IPS DF 6.9 (cell line): ENCODE results near the gene FGF11.

Experiments used
- DNase-seq: peaks from one replicate; pipeline ENCODE4 v3.0.0-alpha.2; 2013; ENCODE audit warnings: low read depth, low spot score
- H3K27ac ChIP-seq: one replicate; pipeline ENCODE4 v1.5.1; 2013; ENCODE audit warnings: low read length, control low read depth
- H3K27me3 ChIP-seq: 2 replicates; pipeline ENCODE4 v1.6.1; 2013; ENCODE audit warnings: mild to moderate bottlenecking, low read length; ENCODE audit not compliant: control insufficient read depth, insufficient read depth
- H3K36me3 ChIP-seq: 2 replicates; pipeline ENCODE4 v1.6.1; 2013; ENCODE audit warnings: low read length; ENCODE audit not compliant: control insufficient read depth, insufficient read depth
- H3K4me1 ChIP-seq: 2 replicates; pipeline ENCODE4 v1.6.1; 2013; ENCODE audit warnings: low read length; ENCODE audit not compliant: control insufficient read depth, insufficient read depth
- H3K4me3 ChIP-seq: 2 replicates; pipeline ENCODE4 v1.5.1; 2013; ENCODE audit warnings: mild to moderate bottlenecking, low read length
- H3K9me3 ChIP-seq: 2 replicates; pipeline ENCODE4 v1.6.1; 2013; ENCODE audit warnings: low read length, inconsistent platforms; ENCODE audit not compliant: control insufficient read depth, insufficient read depth
- whole genome bisulfite sequencing: extraction: QIAGEN DNeasy Blood & Tissue Kit; methylation state at CpG from one replicate; pipeline ENCODE4 v1.1.7; 2013; ENCODE audit warnings: mixed read lengths, missing lambda C conversion rate; ENCODE audit not compliant: insufficient read length, insufficient coverage; 5-methylcytosine and 5-hydroxymethylcytosine counted together

Gene FGF11

DNA sequence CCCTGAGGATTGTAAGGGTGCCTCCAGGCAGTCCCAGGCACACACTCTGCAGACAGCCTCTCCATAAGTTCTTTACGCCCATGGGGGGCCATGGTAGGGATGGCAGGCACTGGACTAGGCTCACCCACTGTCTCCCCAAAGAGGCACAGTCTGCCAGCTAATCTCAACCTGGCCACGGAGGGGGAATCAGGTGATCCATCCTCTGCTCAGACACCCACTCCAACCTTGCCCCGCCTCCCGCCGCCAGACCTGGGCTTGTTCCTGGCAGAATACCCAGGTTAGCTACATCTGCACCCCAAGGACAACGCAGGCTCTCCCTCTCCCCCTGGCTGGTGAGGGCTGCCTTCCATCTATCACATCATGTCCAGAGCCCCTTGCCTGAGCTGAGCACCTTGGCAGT, 30.4 kb upstream of the FGF11 start:
- Histone ChIP-seq H3K27ac (no peak overlapping the region), H3K27me3 (no peaks in the 10 kb centered on the region)

DNA sequence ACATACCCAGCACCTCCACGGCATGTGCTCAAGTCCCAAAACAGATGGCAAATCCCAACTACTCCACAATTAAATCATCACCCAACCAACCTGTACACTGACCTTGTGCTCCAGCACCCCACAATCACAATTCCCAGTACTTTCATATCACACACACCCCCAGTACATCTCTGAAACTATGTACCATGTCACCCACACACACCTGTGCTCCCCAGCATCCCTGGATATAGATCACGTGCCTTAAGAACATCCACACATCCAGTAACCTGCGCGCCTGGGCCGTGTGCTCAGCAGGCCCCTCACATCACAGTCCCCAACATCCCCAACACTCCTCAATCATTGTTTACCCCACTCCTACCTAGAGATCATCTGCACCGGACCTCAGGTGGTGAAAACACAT, 29.6 kb upstream of the FGF11 start:
- WGBS: no CpG with 5 or more reads among the region's 6 CpGs
- H3K9me3 ChIP-seq: no peaks in the 10 kb centered on the region
- no peak overlapping the region for H3K27ac ChIP-seq
- peaks cover 2% of the 10 kb centered on the region for H3K4me1 ChIP-seq
- DNase-seq: no peak
- H3K4me3 ChIP-seq: no peak overlapping the region
- H3K36me3 ChIP-seq: peaks cover 21% of the 10 kb centered on the region
- no peaks in the 10 kb centered on the region for H3K27me3 ChIP-seq

More for the DNA sequence above, 30.4 kb upstream of the FGF11 start:
- Histone ChIP-seq H3K36me3 (peaks cover 20% of the 10 kb centered on the region), H3K4me1 (peaks cover 2% of the 10 kb centered on the region), H3K4me3 (no peak overlapping the region), H3K9me3 (no peaks in the 10 kb centered on the region)
- DNase-seq: no peak
- no CpG with 5 or more reads among the region's 6 CpGs for WGBS

DNA sequence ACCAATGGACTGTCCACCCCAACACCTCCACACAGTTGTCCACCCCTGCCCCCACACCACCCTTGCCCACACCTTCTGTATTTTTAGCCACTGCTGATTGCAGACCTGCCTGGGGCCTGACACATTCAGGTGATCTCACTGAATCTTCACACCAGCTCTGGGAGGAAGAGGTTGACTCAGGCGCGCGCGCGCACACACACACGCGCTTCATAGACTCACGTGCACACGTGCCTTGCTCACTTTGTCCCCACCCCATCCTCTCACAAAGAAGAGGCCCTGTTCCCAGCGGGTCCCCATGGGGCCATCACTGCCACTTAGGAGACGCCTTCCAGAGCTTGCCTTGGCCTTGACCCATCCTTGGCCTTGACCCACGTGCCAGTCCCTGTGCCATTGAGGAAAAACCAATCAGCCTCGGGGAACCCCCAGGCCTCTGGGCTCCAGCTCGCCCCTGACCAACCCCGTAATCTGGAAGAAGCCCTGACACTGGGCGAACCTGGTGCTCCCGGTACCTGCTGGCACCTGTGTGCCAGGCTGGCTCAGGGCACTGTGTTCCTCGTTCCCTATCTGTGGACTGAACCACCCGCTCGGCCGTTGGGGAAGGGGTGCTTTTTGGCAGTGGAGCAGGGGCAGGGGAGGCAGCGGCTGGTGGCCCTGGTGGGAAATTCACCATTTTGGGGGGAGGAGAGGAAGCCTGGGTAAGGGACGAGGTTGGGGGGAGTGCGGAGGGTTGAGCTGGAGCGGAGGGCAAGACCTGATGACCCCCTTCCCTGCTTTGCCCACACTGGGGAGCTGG, 28.5 kb upstream of the FGF11 start:
- DNase-seq: no peak
- Histone ChIP-seq H3K27ac (no peak overlapping the region), H3K36me3 (peaks cover 30% of the 10 kb centered on the region), H3K4me1 (peaks cover 2% of the 10 kb centered on the region), H3K27me3 (no peaks in the 10 kb centered on the region), H3K4me3 (no peak overlapping the region), H3K9me3 (no peaks in the 10 kb centered on the region)
- no CpG with 5 or more reads among the region's 25 CpGs for WGBS

DNA sequence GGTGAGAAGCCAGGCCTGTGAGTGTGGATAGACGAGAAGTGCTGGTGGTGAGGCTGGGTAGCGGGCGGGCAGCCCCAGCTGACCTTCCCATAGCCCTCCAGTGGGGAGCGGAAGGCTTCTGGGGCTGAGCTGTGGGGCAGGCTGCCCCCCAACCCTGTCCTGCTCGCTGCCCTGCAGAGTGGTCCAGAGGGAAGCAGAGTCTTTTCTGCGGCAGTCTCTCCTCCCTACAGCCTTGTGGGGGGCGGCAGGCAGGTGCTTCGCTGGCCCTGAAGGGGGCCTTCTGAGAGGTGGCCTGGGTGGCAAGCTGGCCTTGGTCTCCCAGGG, 27.9 kb upstream of the FGF11 start:
- no CpG with 5 or more reads among the region's 8 CpGs for WGBS
- Histone ChIP-seq H3K27ac (no peak overlapping the region), H3K36me3 (peaks cover 31% of the 10 kb centered on the region), H3K4me3 (no peak overlapping the region), H3K9me3 (no peaks in the 10 kb centered on the region), H3K27me3 (no peaks in the 10 kb centered on the region), H3K4me1 (peaks cover 2% of the 10 kb centered on the region)
- no peak for DNase-seq

DNA sequence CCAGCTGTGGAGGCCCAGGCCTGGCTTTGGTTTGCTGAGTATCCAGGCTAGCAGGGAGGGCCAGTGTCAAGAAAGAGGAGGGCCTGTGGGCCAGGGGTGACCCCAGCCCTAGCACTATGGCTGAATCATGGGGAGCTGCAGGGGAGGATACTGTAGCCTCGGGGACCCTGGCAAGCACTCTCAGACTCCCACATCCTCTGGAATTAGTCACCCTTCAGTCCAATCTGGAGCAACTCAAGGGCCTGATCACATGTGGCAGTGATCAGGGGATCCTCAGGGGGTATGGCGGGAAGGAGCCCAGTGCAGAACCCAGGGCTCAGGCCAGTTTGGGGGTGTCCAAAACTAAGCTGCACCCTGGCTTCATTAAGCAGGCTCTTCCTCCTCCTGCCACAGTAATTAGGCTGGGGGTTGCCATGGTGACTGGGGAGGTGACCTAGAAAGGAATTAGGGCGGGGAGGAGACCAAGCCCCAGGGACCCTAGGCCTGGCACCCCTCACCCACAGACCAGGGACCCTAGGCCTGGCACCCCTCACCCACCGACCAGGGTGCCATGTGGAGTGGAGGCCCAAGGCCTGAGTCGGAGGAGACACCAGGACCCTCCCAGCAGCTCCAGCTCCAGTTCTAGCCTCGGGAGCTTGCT, 25.8 kb upstream of the FGF11 start:
- no peak for DNase-seq
- Histone ChIP-seq H3K4me3 (no peak overlapping the region), H3K27ac (no peak overlapping the region), H3K27me3 (no peaks in the 10 kb centered on the region), H3K9me3 (no peaks in the 10 kb centered on the region), H3K4me1 (peaks cover 2% of the 10 kb centered on the region; the same call in 1 of the 2 replicates), H3K36me3 (peaks cover 41% of the 10 kb centered on the region)
- WGBS: no CpG with 5 or more reads among the region's 6 CpGs

DNA sequence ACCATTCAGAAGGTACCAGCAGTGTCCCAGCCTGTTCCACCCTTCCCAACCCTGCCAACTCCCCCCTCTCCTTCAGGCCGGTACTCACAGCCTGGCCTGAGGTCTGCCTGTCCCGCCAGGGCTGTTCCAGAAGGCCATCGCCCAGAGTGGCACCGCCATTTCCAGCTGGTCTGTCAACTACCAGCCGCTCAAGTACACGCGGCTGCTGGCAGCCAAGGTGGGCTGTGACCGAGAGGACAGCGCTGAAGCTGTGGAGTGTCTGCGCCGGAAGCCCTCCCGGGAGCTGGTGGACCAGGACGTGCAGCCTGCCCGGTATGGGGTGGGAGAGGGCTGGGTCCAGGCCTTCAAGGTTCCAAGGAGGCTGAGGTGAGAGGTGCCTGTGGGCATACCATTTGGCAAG, 24.5 kb upstream of the FGF11 start:
- WGBS: no CpG with 5 or more reads among the region's 14 CpGs
- peaks cover 29% of the 10 kb centered on the region for H3K36me3 ChIP-seq
- DNase-seq: no peak
- no peak overlapping the region for H3K4me3 ChIP-seq
- peaks cover 2% of the 10 kb centered on the region; the same call in 1 of the 2 replicates for H3K4me1 ChIP-seq
- H3K9me3 ChIP-seq: no peaks in the 10 kb centered on the region
- H3K27me3 ChIP-seq: no peaks in the 10 kb centered on the region
- no peak overlapping the region for H3K27ac ChIP-seq

DNA sequence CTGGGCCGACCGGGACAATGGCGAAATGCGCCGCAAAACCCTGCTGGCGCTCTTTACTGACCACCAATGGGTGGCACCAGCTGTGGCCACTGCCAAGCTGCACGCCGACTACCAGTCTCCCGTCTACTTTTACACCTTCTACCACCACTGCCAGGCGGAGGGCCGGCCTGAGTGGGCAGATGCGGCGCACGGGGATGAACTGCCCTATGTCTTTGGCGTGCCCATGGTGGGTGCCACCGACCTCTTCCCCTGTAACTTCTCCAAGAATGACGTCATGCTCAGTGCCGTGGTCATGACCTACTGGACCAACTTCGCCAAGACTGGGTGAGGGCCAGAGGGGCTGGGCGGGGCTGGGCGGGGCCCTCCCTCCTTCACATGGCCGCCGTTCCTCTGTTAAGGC, 23.5 kb upstream of the FGF11 start:
- Histone ChIP-seq H3K27me3 (no peaks in the 10 kb centered on the region), H3K9me3 (no peaks in the 10 kb centered on the region), H3K4me3 (no peak overlapping the region), H3K36me3 (peaks cover 21% of the 10 kb centered on the region), H3K4me1 (peaks cover 5% of the 10 kb centered on the region), H3K27ac (no peak overlapping the region)
- no peak for DNase-seq
- no CpG with 5 or more reads among the region's 23 CpGs for WGBS

DNA sequence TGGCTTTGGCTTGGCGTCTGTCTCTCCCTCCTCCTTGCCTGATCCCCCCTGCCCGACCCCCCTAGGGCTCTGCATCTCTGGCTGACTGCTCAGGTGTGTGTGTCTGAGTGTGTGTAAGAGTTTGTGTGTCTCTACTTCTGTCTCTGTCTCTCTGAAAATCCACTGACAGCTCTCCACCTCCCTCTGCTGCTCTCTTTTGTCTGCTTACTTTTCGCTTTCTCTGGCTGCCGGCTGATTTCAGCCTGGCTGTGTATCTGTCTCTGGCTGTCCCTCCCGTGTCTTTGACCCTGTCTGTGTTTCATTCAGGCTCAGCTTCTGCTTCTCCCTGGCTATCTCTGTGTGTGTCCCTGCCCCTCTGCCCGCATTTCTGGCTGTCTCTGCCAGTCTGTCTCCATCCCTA, 23.0 kb upstream of the FGF11 start:
- WGBS: no CpG with 5 or more reads among the region's 6 CpGs

DNA sequence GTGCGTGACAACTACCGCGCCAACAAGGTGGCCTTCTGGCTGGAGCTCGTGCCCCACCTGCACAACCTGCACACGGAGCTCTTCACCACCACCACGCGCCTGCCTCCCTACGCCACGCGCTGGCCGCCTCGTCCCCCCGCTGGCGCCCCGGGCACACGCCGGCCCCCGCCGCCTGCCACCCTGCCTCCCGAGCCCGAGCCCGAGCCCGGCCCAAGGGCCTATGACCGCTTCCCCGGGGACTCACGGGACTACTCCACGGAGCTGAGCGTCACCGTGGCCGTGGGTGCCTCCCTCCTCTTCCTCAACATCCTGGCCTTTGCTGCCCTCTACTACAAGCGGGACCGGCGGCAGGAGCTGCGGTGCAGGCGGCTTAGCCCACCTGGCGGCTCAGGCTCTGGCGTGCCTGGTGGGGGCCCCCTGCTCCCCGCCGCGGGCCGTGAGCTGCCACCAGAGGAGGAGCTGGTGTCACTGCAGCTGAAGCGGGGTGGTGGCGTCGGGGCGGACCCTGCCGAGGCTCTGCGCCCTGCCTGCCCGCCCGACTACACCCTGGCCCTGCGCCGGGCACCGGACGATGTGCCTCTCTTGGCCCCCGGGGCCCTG, 22.2 kb upstream of the FGF11 start:
- no peak for DNase-seq
- Histone ChIP-seq H3K4me1 (peaks cover 5% of the 10 kb centered on the region), H3K36me3 (peaks cover 21% of the 10 kb centered on the region), H3K4me3 (no peak overlapping the region), H3K27ac (no peak overlapping the region), H3K27me3 (no peaks in the 10 kb centered on the region), H3K9me3 (no peaks in the 10 kb centered on the region)
- WGBS: no CpG with 5 or more reads among the region's 54 CpGs

More for the DNA sequence above, 23.0 kb upstream of the FGF11 start:
- no peak overlapping the region for H3K27ac ChIP-seq
- H3K27me3 ChIP-seq: no peaks in the 10 kb centered on the region
- peaks cover 21% of the 10 kb centered on the region for H3K36me3 ChIP-seq
- H3K4me3 ChIP-seq: no peak overlapping the region
- H3K9me3 ChIP-seq: no peaks in the 10 kb centered on the region
- no peak for DNase-seq
- H3K4me1 ChIP-seq: peaks cover 5% of the 10 kb centered on the region

DNA sequence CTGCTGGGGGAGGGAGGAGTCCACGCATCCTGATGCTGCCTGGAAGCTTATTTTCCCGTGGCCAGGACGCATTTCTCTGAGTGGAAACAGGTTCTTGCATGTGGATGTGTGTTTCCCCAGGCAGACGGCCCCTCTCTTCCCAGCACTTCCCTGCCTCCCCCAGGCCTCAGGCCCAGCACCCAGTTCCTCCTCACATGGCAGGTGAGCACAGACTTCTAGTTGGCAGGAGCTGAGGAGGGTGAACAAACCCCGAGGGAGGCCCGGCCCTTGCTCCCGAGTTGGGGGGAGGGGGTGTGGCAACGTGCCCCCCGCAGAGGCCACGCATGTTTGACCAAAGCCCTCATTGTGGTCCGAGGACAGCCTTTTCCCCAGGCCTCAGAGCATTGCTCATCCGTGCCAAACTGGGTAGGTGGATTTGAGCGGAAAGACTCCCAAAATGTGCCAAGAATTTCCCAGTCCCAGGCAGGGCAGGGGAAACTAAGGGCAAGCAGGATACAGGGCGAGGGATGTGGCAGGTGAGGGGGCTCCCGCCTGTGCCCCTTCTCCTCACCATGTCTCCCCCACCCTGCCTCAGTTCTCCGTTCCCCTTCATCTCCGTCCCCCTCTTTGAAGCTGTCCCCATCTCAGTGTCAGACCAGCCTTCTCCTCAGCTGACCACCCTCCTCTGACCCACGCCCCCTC, 20.7 kb upstream of the FGF11 start:
- peaks cover 21% of the 10 kb centered on the region for H3K36me3 ChIP-seq
- no peak for DNase-seq

More for the DNA sequence above, 20.7 kb upstream of the FGF11 start:
- Histone ChIP-seq H3K4me1 (peaks cover 5% of the 10 kb centered on the region), H3K9me3 (no peaks in the 10 kb centered on the region), H3K27me3 (no peaks in the 10 kb centered on the region), H3K4me3 (no peak overlapping the region), H3K27ac (no peak overlapping the region)
- no CpG with 5 or more reads among the region's 18 CpGs for WGBS
